Neural cell (in vitro differentiated cells): ENCODE data around the gene VWA3B.

Experiments used
- MXI1 ChIP-seq: fragments of 450-650 bp; conservative IDR thresholded peaks from 2 replicates; pipeline ENCODE4 v1.6.1; 2014; ENCODE audit warnings: antibody characterized with exemption, mild to moderate bottlenecking; ENCODE audit not compliant: poor library complexity, severe bottlenecking
- TF ChIP-seq, protein P1 (sequence below): fragments of 450-650 bp; IDR thresholded peaks from 2 replicates; pipeline ENCODE4 v1.5.1; 2014; ENCODE audit warnings: antibody characterized with exemption, mild to moderate bottlenecking, moderate library complexity; ENCODE audit not compliant: poor library complexity, severe bottlenecking

DNA sequence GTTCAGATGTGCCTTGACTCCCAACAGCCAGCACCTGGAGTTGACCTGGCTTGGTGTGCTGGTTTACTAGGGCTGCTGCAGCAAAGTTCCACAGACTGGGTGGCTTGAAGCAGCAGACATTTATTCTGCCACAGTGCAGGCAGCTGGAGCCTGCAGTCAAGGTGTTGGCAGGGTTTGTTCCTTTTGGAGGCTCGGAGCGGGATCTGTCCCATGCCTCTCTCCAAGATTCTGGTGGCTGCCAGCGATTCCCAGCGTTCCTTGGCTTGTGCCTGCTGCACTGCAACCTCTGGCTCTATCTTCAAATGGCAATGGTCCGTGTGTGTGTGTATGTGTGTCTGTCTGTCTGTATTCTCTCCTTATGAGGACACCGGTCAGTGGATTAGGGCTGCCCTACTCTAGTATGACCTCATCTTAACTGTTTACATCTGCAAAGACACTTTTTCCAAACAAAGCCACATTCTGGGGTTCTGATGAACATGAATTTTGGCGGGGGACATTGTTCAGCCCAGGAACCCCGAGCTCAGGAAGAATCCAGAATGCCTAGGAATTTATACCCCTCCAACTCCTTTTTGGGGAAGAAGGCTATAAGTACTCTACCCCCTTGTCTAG is 46.5 kb upstream of the VWA3B start:
- TF ChIP-seq, protein P1, sequence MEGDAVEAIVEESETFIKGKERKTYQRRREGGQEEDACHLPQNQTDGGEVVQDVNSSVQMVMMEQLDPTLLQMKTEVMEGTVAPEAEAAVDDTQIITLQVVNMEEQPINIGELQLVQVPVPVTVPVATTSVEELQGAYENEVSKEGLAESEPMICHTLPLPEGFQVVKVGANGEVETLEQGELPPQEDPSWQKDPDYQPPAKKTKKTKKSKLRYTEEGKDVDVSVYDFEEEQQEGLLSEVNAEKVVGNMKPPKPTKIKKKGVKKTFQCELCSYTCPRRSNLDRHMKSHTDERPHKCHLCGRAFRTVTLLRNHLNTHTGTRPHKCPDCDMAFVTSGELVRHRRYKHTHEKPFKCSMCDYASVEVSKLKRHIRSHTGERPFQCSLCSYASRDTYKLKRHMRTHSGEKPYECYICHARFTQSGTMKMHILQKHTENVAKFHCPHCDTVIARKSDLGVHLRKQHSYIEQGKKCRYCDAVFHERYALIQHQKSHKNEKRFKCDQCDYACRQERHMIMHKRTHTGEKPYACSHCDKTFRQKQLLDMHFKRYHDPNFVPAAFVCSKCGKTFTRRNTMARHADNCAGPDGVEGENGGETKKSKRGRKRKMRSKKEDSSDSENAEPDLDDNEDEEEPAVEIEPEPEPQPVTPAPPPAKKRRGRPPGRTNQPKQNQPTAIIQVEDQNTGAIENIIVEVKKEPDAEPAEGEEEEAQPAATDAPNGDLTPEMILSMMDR: no peak
- TF ChIP-seq MXI1: no peak
